Keratinocyte (primary cell): ENCODE measurements around the gene STK24. TPM values are rescaled to one million over a fixed set of nuclear protein-coding genes. Genes with fewer than 3 reads are reported as not detected.

Source experiments
- DNase-seq: peaks from one replicate; pipeline ENCODE4 v3.0.0-alpha.2; 2011; ENCODE audit warnings: low read depth, missing footprints, low spot score
- FAIRE-seq: peaks from 2 replicates; lab custom pipeline; 2011; peaks lifted over from hg19 to GRCh38; lab: Jason Lieb, UNC
- H2AFZ ChIP-seq: 2 replicates; pipeline ENCODE4 v1.6.0; 2012; ENCODE audit warnings: low read length, control low read depth, inconsistent platforms; ENCODE audit not compliant: control insufficient read depth
- H3K27ac ChIP-seq: 2 replicates; pipeline ENCODE4 v1.5.1; 2011; ENCODE audit warnings: low read length; ENCODE audit not compliant: control insufficient read depth, insufficient read depth
- H3K27me3 ChIP-seq: 3 replicates; pipeline ENCODE4 v1.6.0; 2011; ENCODE audit warnings: low read length; ENCODE audit not compliant: control insufficient read depth, insufficient read depth; ENCODE audit errors: extremely low read depth
- H3K36me3 ChIP-seq, 2 experiments: 2 replicates in 1 of 2; 3 replicates in 1 of 2; pipeline ENCODE4 v1.5.1; 2011; ENCODE audit warnings: low read length in 2 of 2, mild to moderate bottlenecking in 1 of 2; ENCODE audit not compliant: control insufficient read depth in 2 of 2, insufficient read depth in 2 of 2; ENCODE audit errors: extremely low read depth in 1 of 2
- H3K4me1 ChIP-seq: 3 replicates; pipeline ENCODE4 v1.5.1; 2011; ENCODE audit warnings: low read length; ENCODE audit not compliant: control insufficient read depth, insufficient read depth; ENCODE audit errors: extremely low read depth
- H3K4me2 ChIP-seq: 3 replicates; pipeline ENCODE4 v1.6.0; 2011; ENCODE audit warnings: low read depth, low read length; ENCODE audit not compliant: control insufficient read depth, insufficient read depth; ENCODE audit errors: extremely low read depth
- H3K4me3 ChIP-seq, 3 experiments: fragments of 200-600 bp in 1 of 3; sonication (generic) in 1 of 3; 2 replicates in 2 of 3; 3 replicates in 1 of 3; pipeline ENCODE4 v1.5.1; 2011 to 2016; ENCODE audit warnings: low read length in 3 of 3, mild to moderate bottlenecking in 3 of 3, control low read depth in 2 of 3, inconsistent platforms in 1 of 3, low read depth in 1 of 3, mixed read lengths in 1 of 3, mixed run types in 1 of 3, moderate library complexity in 1 of 3; ENCODE audit not compliant: control insufficient read depth in 2 of 3, insufficient read depth in 2 of 3; ENCODE audit errors: extremely low read depth in 1 of 3
- H3K79me2 ChIP-seq: 2 replicates; pipeline ENCODE4 v1.6.0; 2012; ENCODE audit warnings: low read length; ENCODE audit not compliant: control insufficient read depth, insufficient read depth
- H3K9ac ChIP-seq: 3 replicates; pipeline ENCODE4 v1.6.0; 2011; ENCODE audit warnings: low read length; ENCODE audit not compliant: control insufficient read depth, insufficient read depth; ENCODE audit errors: extremely low read depth
- H3K9me1 ChIP-seq: 3 replicates; pipeline ENCODE4 v1.6.0; 2011; ENCODE audit warnings: low read length; ENCODE audit not compliant: control insufficient read depth, insufficient read depth; ENCODE audit errors: extremely low read depth
- H3K9me3 ChIP-seq: 2 replicates; pipeline ENCODE4 v1.5.1; 2012; ENCODE audit warnings: low read depth, low read length; ENCODE audit not compliant: control insufficient read depth
- H4K20me1 ChIP-seq: 3 replicates; pipeline ENCODE4 v1.6.0; 2011; ENCODE audit warnings: low read length; ENCODE audit not compliant: control insufficient read depth, insufficient read depth; ENCODE audit errors: extremely low read depth
- CTCF ChIP-seq, 3 experiments: IDR thresholded peaks in 1 of 3; conservative IDR thresholded peaks in 1 of 3; optimal IDR thresholded peaks in 1 of 3; 2 replicates in 2 of 3; 3 replicates in 1 of 3; pipeline versions ENCODE3 to v1.5.1; 2011; ENCODE audit warnings: low read length in 3 of 3, mild to moderate bottlenecking in 3 of 3, moderate library complexity in 2 of 3, control low read depth in 1 of 3, inconsistent platforms in 1 of 3; ENCODE audit not compliant: insufficient read depth in 2 of 3; ENCODE audit errors: extremely low read depth in 1 of 3
- EZH2 ChIP-seq: IDR thresholded peaks from one replicate; pipeline ENCODE4 v1.6.1; 2012; ENCODE audit warnings: inconsistent platforms, mild to moderate bottlenecking, low read length, moderate library complexity
- dilution Hi-C: fragments of 300-500 bp; cut with MboI; formaldehyde crosslinking; loops from one replicate; pipeline ENCODE4 v1.7.0; 2020; ENCODE audit warnings: low sequenced_read_pairs; ENCODE audit not compliant: extremely low pct_ligation_motif_present
- polyA plus RNA-seq, 5 experiments: library from polyadenylated mRNA; depleted of rRNA in 3 of 5; stranded (reverse) in 3 of 5; stranded (forward) in 1 of 5; unstranded in 1 of 5; fragments of >200 nt; gene quantifications; 1 replicate in 1 of 5; 2 replicates in 3 of 5; 3 replicates in 1 of 5; pipeline versions ENCODE4 v1.2.1 to v1.2.3, GENCODE V29; 2011 to 2012; ENCODE audit warnings: missing spikeins in 2 of 5, low read depth in 1 of 5, low replicate concordance in 1 of 5

The STK24 gene
- polyA plus RNA-seq, 1 donor (not counting 4 experiments of a cell fraction or from before 2014, with no cell fraction given), result 81.6 TPM

- DNase-seq (no peak), FAIRE-seq (no peak)
- Histone ChIP-seq H3K36me3 (peaks cover 8 to 13% of the 10 kb centered on the region in 2 experiments), H3K9me1 (no peaks in the 10 kb centered on the region), H3K4me2 (no peak overlapping the region), H3K4me1 (peaks cover 16% of the 10 kb centered on the region), H3K79me2 (peaks cover 98% of the 10 kb centered on the region), H3K27me3 (no peaks in the 10 kb centered on the region), H3K9me3 (no peaks in the 10 kb centered on the region), H4K20me1 (peaks cover 30% of the 10 kb centered on the region), H2AFZ (no peak overlapping the region), H3K4me3 (no peak overlapping the region), H3K9ac (no peak overlapping the region), H3K27ac (no peak overlapping the region)
- TF ChIP-seq CTCF (optimal IDR thresholded peaks at IDR 0.05 in 1 of 3, IDR thresholded peaks at IDR 0.05 in 1 of 3, conservative IDR thresholded peaks at IDR 0.05 in 1 of 3; ENCODE audit: extremely low read depth in 1 of 3, insufficient read depth in 2 of 3, low read length in 3 of 3), result no peak
- TF ChIP-seq EZH2, result no peak
- dilution Hi-C loops, result no loop called here
These were observed 34.1 kb downstream of the STK24 start for GRCh38 chr13:98542568-98543377.

GRCh38 chr13:98541701-98542203, 35.2 kb downstream of the STK24 start:
- peak; percentile 43 for FAIRE-seq
- H3K4me3 ChIP-seq, result no peak overlapping the region

More at GRCh38 chr13:98541701-98542203, 35.2 kb downstream of the STK24 start:
- Histone ChIP-seq H3K9me3 (no peaks in the 10 kb centered on the region), H3K27ac (no peak overlapping the region), H3K9ac (no peak overlapping the region), H2AFZ (no peak overlapping the region), H3K4me2 (no peak overlapping the region), H3K79me2 (peaks cover 99% of the 10 kb centered on the region), H3K4me1 (peaks cover 24% of the 10 kb centered on the region), H3K27me3 (no peaks in the 10 kb centered on the region), H4K20me1 (peaks cover 25% of the 10 kb centered on the region), H3K9me1 (no peaks in the 10 kb centered on the region), H3K36me3 (peaks cover 2 to 12% of the 10 kb centered on the region in 2 experiments)
- dilution Hi-C loops, result no loop called here
- TF ChIP-seq EZH2, result no peak
- TF ChIP-seq CTCF (optimal IDR thresholded peaks at IDR 0.05 in 1 of 3, IDR thresholded peaks at IDR 0.05 in 1 of 3, conservative IDR thresholded peaks at IDR 0.05 in 1 of 3; ENCODE audit: extremely low read depth in 1 of 3, insufficient read depth in 2 of 3, low read length in 3 of 3), result peak in 1 of 3 experiments; percentile 7
- no peak for DNase-seq
